ENCODE results near the gene TTBK1.

GRCh38 chr6:43258180-43258579 lies 14.9 kb downstream of the TTBK1 start:
- TF ChIP-seq, protein P1, sequence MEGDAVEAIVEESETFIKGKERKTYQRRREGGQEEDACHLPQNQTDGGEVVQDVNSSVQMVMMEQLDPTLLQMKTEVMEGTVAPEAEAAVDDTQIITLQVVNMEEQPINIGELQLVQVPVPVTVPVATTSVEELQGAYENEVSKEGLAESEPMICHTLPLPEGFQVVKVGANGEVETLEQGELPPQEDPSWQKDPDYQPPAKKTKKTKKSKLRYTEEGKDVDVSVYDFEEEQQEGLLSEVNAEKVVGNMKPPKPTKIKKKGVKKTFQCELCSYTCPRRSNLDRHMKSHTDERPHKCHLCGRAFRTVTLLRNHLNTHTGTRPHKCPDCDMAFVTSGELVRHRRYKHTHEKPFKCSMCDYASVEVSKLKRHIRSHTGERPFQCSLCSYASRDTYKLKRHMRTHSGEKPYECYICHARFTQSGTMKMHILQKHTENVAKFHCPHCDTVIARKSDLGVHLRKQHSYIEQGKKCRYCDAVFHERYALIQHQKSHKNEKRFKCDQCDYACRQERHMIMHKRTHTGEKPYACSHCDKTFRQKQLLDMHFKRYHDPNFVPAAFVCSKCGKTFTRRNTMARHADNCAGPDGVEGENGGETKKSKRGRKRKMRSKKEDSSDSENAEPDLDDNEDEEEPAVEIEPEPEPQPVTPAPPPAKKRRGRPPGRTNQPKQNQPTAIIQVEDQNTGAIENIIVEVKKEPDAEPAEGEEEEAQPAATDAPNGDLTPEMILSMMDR (IDR thresholded peaks at IDR 0.05): no peak
- TF ChIP-seq POLR2A (IDR thresholded peaks at IDR 0.05) (no peak), EP300 (IDR thresholded peaks at IDR 0.05) (no peak), POLR2AphosphoS5 (IDR thresholded peaks at IDR 0.05) (no peak)
